ELF-1 (cell line): ENCODE results near the gene MAB21L4.

ENCODE experiments used
- DNase-seq: peaks from one replicate; pipeline ENCODE4 v3.0.0-alpha.2; 2016; ENCODE audit warnings: low read depth, low spot score

The MAB21L4 gene

DNA sequence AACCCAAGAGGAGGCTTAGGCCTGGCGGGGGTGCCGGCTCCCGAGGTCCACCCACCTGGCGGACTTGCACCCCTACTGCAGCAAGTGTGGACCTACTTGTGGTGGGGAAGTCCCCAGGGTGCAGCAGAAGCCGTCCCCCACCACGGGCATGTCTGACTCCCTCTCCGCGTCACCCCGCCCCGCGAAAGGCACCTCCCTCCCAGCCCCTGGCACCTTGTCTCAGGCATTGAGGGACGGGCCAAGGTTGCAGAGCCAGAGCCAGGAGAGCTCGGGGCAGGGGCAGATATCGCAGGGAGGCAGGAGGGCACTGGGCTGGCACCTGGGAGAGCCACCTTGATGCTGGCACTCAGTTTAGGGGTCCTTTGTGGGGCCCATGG lies 29.2 kb upstream of the MAB21L4 start:
- peak; percentile 1 for DNase-seq

GRCh38 chr2:240922982-240923537 lies 27.1 kb upstream of the MAB21L4 start:
- peak; percentile 1 for DNase-seq

GRCh38 chr2:240922245-240922981 lies 26.5 kb upstream of the MAB21L4 start:
- peak; percentile 1 for DNase-seq

- DNase-seq = peak; percentile 0
Measured at GRCh38 chr2:240921995-240922244, 26.0 kb upstream of the MAB21L4 start.

DNA sequence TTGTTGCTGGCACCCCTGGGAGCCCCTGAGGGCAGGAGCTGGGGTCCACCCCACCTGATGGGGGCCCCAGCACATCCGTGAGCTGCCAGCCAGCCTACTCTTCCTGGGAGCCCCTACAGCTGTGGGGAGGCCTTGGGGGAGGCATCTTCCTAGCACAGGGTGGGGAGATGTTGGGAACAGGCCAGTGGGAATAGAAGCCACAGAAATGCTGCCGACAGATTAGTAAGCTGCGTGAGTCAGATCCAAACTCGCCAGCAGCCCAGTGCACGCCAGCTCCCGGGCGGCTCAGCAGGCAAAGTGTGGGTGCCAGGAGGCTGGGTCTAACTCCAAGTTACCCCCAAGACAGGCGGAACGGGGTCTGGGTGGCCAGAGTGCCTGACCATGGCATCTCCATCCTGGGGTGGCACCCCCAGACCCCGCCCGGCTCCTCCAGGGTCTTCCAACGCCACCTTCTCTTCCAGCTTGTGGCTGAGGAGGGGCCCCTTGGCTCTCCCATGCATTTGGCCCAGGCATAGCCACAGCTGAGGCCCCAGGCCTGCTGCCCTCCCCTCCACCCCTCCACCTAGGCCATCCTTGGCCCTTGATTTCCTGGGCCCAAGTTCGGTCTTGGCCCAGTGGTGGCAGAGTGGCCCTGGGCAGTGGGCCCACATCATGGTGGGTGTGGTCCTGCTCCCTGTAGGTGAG lies 25.5 kb upstream of the MAB21L4 start:
- peak; percentile 1 for DNase-seq

GRCh38 chr2:240920783-240921231 lies 24.9 kb upstream of the MAB21L4 start:
- DNase-seq = no peak

GRCh38 chr2:240919786-240920782 lies 24.1 kb upstream of the MAB21L4 start:
- peak; percentile 1 for DNase-seq

DNA sequence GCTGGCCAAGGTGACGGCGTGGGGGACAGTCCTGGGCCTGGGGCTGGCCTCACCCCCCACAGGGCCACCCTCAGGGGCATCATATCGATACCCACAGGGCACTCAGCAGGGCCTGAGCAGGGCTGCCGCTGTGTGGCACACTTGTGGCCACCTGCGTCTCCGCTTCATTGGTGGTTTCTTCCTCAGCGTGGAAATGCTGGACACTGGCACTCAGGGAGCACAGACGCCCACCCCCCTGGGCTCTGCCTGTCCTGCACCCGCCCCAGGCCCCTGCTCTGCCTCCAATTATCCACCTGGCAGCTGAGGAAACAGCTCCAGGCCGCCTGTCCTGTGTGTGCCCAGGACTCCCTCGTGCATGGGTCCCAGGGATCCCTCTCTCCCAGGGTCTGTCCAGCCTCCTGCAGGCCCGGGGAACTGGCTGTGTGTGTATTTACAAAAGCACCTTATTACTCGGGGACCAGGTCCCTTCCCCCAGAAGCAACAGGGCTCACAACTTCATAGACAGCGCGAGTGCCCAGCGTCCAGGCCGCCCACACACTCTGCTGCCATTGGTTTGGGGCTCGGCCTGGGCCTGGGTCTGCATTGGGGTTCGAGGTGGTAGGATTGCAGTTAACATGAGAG lies 23.3 kb upstream of the MAB21L4 start:
- DNase-seq = peak; percentile 1

DNA sequence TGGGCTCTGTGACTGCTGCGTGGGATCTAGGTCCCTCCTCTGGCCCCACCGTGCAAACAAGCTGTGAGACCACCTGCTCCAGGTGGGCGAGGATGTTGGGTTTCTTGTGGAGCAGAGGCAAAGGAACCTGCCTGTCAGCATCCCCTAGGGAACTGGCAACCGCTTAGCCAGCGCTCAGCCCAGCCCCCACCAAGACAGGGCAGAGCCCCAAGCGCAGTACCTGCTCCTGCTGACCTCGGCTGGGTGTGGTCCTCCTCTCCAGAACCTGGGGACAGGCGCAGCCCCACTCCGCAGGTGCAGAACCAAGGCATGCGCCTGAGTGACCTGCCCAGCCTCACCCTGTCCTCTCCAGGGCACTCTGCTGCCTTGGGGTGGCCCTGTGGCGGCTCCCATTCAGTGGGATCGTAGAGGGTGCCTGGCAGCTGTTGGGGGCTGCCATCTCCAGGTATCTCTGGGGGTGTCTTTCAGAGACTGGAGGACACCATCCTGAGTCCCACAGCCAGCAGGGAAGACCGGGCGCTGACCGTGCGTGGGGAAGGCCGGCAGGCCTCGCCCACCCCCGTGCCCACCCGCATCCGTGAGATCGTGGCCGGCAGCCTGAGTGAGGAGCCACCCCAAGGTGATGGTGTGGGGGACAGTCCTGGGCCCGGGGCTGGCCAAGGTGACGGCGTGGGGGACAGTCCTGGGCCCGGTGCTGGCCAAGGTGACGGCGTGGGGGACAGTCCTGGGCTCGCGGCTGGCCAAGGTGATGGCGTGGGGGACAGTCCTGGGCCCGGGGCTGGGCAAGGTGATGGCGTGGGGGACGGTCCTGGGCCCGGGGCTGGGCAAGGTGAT lies 22.5 kb upstream of the MAB21L4 start:
- peak; percentile 0 for DNase-seq

GRCh38 chr2:240917684-240918257 lies 21.8 kb upstream of the MAB21L4 start:
- no peak for DNase-seq

DNA sequence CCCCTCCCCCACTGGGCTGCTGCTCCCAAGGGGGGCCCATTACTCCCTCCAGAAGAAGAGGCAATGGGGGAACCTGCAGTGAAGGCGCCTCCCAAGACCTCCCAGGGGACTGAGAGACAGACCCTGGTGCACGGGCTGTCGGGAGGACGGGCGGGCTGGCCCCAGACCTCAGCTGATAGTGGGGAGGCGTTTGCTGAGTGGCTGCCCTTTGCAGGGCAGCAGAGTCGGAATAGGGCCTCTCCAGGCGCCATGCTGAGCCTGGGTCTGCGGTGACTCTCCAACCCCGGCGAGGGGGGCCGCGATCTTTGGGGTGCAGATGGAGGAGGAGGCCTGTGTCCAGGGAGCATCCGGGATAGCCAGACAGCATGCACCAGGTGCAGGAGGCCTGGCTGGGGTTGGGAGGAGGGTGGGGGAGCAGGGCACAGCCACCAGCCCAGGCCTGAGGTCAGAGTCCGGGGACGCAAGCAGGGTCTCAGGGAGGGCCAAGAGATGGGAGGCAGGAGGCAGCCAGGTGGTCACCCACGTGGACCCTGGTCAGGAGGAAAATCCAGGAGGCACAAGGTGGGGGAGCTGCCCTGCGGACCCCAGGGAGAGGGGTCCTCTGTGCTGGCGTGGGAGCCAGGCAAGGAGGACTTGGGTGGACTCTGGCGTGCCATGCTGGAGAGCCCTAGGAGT lies 21.2 kb upstream of the MAB21L4 start:
- no peak for DNase-seq

GRCh38 chr2:240916571-240917008 lies 20.6 kb upstream of the MAB21L4 start:
- no peak for DNase-seq

DNA sequence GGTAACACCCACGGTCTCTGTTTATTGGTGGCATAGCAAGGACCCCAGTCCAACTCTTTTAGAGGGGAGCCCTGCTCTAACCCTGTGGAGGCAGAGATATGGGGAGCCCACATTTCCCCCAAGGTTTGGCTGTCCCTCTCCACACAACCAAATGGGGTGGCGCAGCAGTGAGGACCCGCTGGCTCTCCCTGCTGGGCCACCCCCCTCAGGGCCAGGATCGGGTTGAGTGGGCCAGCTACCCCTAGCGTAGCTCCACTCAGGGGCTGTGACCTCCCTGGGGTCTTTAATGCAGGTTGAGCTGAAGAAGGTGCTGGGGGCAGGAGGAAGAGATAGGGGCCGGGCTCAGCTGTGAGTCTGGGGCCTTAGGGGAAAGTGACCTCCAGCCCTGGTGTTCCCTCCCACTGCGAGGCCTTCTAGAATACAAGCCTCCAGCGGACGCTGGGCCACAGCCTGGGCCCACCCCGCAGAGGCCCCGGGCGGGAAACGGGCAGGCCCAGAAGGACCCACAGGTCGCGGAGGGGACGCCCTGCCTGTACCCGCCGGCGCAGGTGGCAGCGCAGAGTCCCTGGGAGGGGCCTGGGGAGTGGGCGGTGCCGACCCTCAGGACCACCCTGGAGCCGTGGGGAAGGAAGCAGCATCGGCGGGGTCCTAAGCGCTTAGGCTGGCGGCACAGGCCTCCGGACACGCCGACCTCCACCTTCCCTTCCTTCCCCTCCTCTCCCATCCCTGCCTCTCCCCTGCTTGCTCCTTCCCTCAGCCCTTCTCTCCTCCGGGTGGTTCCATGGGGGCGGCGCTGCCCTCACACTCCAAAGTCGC lies 19.8 kb upstream of the MAB21L4 start:
- no peak for DNase-seq

- no peak for DNase-seq
Measured at GRCh38 chr2:240914645-240915525, 18.9 kb upstream of the MAB21L4 start.

DNA sequence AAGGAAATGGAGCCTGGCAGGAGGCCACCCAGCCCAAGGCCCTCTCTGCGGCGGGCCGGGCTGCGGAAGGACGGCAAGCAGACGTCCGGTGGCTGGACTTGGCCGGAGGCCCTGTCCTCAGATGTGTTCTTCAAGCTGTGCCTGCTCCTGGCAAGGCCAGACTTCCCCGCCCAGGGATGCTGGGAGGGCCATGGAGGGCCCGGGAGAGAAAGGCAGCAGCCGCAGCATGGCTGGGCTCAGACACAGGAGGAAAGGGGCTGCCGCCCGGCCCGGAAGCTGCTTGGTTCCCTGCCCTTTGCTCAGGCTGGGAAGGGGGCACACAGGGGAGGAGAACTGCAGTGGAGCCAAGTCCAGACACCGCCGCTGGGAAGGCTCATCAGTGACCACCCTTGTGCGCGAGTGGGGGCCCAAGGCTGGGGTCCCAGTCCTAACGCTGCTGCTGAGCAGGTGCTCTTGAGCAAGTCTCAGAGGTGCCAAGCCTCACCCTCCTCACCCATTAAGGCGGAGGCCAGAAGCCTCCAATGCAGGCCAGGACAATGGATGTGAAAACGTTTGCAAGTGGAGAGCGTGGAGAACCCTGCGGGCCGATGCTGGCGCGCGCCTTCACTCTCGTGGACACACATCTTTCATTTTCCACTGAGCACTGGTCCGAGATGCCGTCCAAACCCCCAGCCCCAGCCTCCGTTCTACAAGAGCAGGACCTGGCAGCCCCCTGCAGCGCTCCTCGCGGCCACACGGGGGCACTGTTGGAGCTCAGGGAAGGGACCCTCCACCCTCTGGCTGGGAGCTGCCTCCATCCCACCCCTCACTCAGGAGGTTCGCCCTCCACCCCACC lies 18.1 kb upstream of the MAB21L4 start:
- DNase-seq = peak; percentile 83

- no peak for DNase-seq
Measured at GRCh38 chr2:240912878-240913809, 17.2 kb upstream of the MAB21L4 start.
